Measurements from ENCODE around the gene ORM2.
"Not testable (repeated sequence)": the region's sequence is repeated elsewhere in the genome, so short reads cannot be mapped to it uniquely, and the experiment has no call there.

Gene ORM2

GRCh38 chr9:114329625-114330022, at the start of gene ORM2:
TSS of gene ORM2 (plus strand) at chr9:114329869. CDS start at chr9:114329905, 36 bp downstream.
- DNase-seq: not testable (repeated sequence)

DNA sequence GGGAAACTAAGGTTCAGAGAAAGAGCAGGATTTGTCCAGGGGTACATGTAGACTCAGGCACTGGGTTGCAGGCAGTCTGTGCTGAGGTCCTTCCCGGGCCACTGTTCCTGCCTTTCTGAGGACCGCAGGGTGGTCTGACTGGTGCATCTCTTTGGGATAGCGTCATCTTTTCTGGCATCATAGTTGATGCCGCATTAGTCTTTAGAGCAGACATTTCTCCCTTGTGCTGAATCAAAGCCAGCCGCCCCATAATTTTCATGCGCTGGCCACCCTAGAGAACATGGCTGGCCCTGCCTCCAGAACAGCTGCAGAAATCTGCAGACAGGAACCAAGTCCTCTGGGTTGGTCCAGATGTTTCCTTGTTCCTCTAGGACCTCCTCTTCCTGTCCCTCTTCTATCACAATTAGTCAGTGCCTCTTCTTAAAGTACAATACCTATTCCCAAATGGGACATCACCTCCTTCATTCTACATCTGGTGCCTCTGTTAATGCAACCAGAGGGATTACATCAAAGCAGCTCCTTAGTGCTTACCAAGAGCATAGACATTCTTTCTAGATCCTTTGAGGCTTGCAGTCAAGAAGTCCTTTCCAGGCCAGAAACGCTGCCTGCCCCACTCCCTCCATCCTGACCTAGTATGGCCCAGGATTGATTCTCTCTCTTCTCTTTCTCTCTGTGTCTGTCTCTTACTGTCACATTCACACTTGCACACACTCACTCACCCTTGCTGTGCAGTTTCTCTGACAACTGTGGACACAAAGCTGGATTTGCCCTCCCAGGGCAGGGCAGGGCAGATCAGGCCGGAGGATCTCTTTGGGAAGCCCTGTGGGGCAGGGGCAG, 48.8 kb upstream of the ORM2 start:
- DNase-seq: no peak

- DNase-seq: no peak
Measured at GRCh38 chr9:114281473-114282103, 48.1 kb upstream of the ORM2 start.

DNA sequence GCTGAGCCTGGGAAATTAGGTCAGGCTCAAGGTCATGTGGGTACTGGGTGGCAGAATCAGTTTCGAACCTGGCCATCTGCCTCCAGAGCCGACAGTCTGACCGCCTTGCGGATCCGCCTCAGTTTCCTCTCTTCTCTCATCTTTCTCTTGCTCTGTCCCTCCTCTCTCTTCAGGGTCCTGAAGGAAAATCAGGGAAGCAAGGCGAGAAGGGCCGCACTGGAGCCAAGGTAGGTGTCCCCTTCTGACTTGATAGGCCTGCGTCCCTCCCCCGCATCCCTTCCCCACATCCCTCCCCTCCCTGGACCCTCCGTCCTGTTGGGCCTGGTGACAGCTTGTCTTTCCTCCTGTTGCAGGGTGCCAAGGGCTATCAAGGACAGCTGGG, 47.6 kb upstream of the ORM2 start:
- no peak for DNase-seq

- DNase-seq: peak; percentile 22
Measured at GRCh38 chr9:114282507-114282906, 47.2 kb upstream of the ORM2 start.

- DNase-seq: peak; percentile 32
Measured at GRCh38 chr9:114282926-114283325, 46.7 kb upstream of the ORM2 start.

DNA sequence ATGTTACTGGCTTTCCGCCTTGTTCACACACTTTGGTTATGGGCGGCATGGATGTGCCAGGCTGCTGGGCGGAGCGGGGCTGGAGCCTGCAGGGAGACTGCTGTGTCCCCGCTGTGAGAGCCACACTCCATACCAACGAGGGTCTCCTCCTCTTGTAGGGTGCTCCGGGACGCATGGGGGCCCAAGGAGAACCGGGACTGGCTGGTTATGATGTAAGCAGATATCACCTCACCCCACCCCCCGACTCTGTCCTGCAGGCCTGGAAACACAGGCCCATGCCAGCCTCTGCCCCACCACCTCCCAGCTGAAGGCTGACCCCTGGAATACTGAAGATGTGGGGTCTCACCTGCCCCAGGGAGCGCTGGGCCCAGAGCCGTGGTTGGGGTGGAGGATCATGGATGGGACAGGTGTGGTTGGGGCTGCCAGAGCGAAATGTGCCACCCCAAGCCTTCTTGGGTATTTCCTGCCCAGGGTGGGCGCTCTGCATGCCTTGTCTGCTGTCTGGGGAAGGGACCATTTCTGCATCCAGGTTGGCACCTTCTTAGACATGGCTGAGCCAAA, 46.0 kb upstream of the ORM2 start:
- DNase-seq: no peak

DNA sequence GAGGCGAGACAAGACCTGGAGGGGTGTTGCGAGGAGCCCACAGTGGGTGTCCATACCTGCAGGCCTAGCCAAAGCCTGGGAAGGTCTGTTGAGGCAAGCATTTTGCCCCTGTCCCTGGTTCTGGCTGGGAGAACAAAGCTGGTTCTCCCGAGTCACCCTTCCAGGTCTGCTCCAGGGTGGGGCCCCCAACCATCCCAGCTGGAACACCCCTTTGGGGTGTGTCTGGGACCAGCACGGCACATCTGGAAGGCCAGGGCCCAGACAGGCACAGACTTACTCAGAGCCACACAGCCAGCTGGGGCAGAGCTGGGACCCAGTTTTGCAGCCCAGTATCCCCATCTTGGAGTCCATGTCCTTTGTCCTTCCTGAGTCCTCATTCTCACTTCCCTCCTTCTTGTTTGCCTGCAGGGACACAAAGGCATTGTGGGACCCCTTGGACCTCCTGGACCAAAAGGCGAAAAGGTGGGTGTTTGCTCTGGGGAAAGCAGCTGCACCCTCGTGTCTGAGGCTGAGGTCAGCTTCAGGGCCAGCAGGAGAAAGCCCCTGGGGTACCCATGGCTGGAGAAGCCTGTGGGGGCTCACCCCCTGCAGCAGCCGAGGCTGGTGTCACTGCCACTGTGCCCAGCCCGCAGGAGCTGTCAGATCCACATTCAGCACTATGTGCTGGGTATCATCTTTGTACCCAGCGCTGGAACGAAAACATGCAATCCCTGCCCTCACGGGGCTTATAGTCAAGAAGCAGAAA, 45.2 kb upstream of the ORM2 start:
- DNase-seq: no peak

- DNase-seq: no peak
Measured at GRCh38 chr9:114285166-114285867, 44.4 kb upstream of the ORM2 start.

DNA sequence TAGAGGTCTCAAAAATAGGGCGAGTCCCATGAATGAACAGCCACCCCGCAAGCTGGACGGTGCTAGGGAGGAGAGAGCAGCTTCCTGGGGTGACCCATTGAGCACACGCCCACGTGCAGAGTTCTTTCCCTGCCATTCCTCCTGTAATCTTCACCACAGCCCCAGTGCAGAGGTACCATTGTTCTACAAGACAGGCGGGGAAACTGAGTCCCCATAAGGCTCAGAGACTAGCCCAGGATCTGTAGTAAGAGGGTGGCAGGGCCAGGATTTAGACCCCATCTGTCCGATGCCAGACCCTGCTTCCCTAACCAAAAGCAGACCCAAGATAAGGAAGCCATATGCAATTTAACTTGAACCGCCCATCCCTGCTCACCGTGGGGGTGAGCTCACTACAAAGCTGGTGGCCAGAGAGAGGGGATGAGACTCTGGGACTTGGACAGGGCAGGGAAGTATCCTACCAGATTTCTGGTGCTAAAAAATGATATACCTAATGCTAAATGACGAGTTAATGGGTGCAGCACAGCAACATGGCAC, 43.5 kb upstream of the ORM2 start:
- no peak for DNase-seq

DNA sequence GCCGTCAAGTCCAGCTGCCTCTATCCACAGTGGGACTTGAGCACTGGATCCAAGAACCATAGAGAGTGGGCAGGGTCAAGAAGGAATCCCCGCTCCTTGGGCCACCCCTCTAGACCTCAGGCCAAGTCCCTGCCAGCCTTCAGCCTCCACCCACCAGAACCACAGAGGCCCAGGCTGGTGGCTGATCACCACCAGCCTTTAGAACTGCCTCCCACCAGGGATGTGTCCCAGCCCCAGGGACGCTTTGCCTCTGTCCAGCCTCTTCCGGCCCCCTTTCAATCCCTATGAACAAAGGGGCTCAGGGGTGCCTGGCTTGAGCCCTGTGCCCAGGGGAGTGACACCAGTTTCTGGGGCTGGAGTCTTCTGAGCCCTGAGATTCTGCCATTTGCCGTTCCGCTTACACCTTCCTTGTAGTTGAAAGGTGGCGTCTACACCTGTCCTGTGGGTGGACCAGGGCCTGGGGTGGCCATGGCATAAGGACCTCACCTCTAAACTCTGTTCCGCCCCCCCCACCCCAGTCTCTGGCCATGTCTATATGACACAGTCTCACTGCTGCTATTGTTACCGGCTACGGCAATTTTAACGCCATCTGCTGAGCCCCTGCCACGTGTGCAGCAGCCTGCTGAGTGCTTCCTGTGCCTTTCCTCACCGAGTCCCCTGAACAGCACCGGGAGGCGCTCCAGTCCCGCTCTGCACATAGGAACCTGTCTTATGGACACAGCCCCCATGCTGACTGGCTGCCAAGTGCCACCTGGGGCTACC, 42.5 kb upstream of the ORM2 start:
- peak; percentile 73 for DNase-seq

- peak; percentile 60 for DNase-seq
Measured at GRCh38 chr9:114287763-114288192, 41.9 kb upstream of the ORM2 start.

DNA sequence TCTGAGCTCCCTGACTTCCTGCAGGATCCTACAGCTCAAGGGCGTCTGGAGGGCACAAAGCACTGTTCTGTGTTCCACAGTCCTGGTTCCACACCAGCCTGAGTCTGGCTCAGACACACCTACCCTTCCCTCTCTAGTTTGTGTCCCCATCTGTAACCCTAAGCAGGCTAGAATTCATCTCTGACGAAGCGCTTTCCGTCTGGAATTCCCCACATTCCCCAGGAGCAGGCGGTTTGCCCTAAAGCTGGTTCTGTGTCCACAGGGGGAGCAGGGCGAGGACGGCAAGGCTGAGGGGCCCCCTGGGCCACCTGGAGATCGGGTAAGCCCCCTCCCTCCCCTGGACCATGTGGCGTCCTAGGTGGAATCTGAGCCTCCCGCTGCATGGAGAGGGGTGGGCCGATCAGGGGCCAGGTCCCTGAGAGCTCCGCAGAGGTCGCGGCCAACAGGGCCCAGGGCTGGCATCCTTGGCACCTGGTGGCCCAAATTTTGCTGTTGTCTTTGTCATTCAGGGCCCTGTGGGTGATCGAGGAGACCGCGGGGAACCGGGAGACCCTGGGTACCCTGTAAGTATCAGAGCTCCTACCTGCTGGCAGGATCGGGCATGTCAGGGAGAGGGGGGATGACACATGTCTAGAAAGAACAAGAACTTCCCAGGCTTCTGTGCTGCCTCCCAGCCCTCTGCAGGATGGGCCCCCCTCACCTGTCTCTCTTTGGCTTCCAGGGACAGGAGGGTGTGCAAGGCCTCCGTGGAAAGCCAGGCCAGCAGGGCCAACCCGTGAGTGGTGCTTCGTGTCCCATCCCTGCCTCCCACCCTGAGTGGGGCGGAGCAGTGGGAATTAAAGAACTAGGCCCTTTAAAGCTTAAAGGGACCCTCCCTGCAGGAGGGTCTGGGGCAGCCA, 41.2 kb upstream of the ORM2 start:
- peak; percentile 60 for DNase-seq

DNA sequence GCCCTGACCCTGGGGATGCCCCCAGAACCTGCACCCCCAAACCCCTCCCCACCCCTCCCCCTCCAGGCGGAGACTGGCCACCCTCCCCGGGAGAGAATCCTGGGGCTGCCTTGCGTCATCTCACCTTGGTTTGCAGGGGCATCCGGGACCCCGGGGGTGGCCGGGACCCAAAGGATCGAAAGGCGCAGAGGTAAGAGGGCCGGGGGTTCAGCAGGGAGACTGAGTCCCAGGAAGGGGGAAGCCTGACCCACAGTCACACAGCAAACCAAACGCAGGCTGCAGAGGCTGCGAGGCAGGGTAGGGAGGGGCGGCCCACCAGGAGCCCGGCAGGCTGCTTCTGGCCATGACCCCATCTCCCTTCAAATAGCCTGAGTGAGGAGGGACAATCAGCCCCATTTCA, 40.6 kb upstream of the ORM2 start:
- DNase-seq: no peak

DNA sequence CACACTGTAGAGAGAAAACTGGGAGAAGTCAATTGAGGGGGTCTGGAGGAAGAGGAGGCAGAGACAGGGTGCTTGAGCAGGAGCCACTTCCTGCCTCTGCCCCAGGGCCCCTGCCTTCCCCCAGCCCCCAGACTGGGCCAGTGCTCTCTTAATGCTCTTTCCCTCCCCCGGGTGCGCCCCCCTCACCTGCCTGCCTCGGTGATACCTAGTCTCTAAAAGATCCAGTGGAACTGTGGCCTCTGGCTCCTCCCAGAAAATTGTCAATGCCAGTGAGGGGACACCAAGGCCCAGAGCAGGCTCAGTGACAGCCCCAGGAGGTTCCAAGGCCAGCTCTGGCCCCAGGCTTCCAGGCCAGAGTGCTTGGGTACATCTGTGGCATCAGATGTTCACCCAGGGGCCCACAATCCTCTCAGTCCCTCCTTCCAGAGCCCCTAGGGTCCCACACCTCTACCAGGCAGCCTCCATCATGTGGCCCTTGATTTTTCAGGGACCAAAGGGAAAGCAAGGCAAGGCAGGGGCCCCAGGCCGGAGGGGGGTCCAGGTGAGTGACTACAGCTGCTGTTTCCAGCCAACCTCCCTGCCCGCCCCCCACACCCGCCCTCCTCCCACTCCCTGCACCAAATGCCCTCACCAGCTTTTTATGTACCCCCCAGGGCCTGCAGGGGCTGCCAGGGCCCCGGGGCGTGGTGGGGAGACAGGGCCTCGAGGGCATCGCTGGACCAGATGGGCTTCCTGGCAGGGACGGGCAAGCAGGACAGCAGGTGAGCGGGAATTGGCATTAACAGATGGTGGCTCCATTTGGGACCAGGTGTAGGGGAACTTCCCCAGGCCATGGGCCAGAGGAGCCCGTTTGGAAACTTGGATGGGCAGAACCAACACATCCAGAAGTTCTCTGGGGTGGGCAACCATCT, 39.8 kb upstream of the ORM2 start:
- DNase-seq: no peak

- no peak for DNase-seq
Measured at GRCh38 chr9:114290561-114290986, 39.1 kb upstream of the ORM2 start.

DNA sequence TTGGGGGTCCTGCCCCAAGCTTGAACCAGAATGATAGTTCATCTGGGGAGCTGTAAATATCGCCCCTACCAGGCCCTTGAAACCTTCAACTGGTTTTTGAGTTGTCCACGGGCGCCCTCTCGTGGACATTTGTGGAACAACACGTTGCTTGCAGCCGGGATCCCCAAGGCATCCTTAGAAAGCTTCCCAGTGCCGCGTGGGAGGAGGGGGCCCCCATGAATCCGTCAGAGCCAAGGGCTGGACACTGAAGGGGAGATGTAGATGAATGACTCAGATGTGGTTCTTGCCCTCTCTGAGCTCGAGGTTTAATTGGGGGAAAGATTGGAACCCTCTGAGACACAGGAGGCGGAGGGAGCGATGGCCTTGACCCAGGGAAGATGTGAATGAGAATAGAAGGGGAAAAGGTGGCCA, 38.6 kb upstream of the ORM2 start:
- peak; percentile 63 for DNase-seq

DNA sequence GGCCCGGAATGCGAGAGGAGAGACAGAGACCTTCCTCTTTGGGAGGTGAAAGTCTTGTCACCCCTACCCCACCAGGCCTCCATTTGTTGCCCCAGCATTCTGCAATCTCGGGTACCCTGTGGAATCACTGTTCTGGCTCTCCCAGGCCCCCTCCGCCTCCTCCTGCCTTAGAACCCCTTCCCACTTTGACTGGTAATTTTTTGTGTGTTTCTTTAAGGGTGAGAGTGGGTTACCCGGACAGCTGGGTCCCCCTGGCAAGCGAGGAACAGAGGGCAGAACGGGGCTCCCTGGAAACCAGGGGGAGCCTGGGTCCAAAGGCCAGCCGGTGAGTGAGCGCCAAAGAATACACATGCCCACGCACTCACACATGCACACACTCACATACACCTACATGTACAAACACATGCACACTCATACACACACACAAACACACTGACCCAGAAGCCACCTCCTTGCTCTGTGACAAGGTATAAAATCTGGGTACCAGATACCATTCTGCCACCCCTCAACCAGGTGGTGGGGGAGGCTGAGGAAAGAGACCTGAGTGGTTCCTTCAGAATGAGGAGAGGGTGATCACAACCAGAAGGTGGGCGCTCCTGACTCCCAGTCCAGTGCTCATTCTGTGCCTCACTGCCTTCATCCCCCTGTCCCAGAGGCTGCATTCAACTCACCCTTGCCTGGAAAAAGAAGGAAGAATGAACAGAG, 37.6 kb upstream of the ORM2 start:
- no peak for DNase-seq

DNA sequence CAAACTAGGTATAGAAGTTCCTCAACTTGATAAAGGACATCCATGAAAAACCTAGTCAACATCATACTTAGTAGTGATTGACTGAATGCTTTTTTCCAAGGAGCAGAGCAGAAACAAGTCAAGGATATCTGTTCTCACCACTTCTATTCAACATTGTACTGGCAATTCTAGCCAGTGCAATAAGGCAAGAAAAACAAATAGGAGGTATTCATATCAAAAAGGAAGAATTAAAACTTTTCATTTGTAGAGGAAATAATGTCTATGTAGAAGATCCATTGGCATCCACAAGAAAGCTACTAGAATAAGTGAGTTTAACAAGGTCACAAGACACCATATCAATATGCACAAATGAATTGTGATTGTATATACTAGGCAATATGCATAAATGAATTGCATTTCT, 35.0 kb upstream of the ORM2 start:
- no peak for DNase-seq

Data from DMS53 (cell line).